Measurements from ENCODE around the gene CDH15.
A peak's percentile ranks its signal among the peaks of the same experiment; 100 is the strongest.
"Not testable (repeated sequence)": the region's sequence is repeated elsewhere in the genome, so short reads cannot be mapped to it uniquely, and the experiment has no call there.

The CDH15 gene

DNA sequence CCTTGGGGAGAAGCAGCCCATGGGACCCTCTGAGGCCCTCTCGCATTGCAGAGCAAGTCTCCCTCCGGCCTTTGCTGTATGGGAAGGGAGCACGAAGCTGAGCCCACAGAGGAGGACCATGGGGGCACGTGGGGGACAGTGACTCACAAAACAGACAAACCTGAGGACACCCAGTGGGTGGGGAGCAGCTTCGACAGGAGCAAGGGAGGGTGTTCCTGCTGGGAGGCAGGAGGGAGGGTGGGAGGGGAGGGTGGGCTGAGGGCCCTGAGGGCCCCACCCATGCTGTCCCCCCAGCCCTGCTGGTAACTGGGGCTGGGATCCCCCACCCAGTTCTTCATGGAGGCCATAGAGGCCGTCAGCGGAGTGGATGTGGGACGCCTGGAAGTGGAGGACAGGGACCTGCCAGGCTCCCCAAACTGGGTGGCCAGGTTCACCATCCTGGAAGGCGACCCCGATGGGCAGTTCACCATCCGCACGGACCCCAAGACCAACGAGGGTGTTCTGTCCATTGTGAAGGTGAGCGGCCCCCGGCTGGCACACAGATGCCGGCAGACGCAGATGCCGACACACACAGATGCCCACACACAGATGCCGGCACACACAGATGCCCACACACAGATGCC, 16.3 kb downstream of the CDH15 start:
- DNase-seq (ENCODE audit: low spot score in 2 of 2): peak in 1 of 2 experiments; percentile 9
- in situ Hi-C loops (cut with MboI; ENCODE audit: low sequenced_read_pairs): no loop called here
- Histone ChIP-seq H3K4me1 (no peaks in the 10 kb centered on the region), H3K27me3 (ENCODE audit: low read depth) (no peaks in the 10 kb centered on the region), H3K9me3 (no peaks in the 10 kb centered on the region), H3K4me3 (no peak overlapping the region), H3K36me3 (replicated peaks) (no peaks in the 10 kb centered on the region)

DNA sequence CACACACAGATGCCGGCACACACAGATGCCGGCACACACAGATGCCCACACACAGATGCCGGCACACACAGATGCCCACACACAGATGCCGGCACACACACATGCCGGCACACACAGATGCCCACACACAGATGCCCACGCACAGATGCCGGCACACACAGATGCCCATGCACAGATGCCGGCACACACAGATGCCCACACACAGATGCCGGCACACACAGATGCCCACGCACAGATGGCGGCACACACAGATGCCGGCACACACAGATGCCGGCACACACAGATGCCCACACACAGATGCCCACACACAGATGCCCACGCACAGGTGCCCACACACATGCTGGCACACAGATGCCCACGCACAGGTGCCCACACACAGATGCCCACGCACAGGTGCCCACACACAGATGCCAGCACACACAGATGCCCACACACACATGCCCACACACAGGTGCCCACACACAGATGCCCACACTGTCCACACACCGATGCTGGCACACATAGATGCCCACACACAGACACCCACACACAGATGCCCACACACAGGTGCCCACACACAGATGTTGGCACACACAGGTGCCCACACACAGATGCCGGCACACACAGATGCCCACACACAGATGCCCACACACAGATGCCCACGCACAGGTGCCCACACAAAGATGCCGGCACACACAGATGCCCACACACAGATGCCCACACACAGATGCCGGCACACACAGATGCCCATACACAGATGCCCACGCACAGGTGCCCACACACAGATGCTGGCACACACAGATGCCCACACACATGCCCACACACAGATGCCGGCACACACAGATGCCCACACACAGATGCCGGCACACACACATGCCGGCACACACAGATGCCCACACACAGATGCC, 17.2 kb downstream of the CDH15 start:
- in situ Hi-C loops (cut with MboI; ENCODE audit: low sequenced_read_pairs); DNase-seq (ENCODE audit: low spot score in 2 of 2); H3K36me3 ChIP-seq (replicated peaks); H3K4me1 ChIP-seq; H3K27me3 ChIP-seq (ENCODE audit: low read depth); H3K9me3 ChIP-seq; H3K4me3 ChIP-seq: not testable (repeated sequence)

DNA sequence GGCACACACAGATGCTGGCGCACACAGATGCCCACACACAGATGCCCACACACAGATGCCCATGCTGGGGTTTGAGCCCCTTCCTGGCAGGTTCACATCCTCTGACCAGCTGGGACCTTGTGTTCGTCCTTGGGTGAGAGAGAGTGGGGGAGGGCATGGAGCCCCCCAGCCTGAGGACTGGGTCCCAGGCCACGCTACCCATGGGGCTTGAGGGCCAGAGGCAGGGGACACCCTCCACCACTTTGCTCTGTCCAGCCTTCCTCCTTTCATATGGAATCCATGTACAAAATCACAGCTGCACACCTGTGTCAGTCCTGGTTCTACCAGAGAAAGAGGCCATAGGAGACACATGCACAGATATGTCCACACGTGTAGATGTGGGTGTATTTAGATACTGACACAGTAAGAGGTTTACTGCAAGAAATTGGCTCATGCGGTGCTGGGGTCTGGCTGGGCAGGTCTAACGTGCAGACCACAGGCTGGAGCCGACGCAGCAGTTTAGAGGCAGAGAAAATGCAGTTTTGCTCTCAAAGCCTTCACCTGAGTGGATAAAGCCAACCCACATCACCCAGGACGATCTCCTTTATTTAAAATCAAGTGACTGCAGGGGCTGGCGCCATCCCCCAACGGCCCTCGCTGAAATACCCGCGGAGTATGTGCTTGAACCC, 17.9 kb downstream of the CDH15 start:
- in situ Hi-C loops (cut with MboI; ENCODE audit: low sequenced_read_pairs): no loop called here
- Histone ChIP-seq H3K27me3 (ENCODE audit: low read depth) (no peaks in the 10 kb centered on the region), H3K36me3 (replicated peaks) (no peaks in the 10 kb centered on the region), H3K4me3 (no peak overlapping the region), H3K9me3 (no peaks in the 10 kb centered on the region), H3K4me1 (no peaks in the 10 kb centered on the region)
- DNase-seq (ENCODE audit: low spot score in 2 of 2): peak in 1 of 2 experiments; percentile 10

DNA sequence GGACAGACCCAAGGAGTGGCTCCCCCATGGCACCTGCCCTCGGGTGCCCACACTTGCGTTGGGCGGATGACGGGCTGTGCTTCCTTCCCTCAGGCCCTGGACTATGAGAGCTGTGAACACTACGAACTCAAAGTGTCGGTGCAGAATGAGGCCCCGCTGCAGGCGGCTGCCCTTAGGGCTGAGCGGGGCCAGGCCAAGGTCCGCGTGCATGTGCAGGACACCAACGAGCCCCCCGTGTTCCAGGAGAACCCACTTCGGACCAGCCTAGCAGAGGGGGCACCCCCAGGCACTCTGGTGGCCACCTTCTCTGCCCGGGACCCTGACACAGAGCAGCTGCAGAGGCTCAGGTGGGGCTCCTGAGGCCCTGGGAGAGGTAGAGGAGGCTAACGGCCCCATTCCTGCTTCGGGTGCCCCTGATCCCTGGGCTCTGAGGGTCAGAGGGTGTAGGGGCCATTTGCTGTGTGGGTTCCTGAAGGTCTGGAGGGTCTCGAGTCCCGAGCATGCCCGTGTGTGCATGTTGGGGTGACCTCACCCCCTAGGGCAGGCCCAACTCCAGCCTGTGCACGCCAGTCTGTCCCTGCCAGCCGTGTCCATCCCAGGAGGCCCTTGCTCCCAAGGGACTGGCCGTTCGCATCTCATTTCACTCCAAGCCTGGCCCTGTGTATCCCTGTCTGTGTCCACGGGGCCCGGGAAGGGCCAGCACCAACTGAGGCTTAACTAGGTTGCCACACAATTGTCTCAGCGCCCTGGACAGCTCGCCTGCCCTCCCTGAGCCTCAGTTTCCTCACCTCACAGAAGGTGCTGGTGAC, 18.8 kb downstream of the CDH15 start:
- in situ Hi-C loops (cut with MboI; ENCODE audit: low sequenced_read_pairs): no loop called here
- Histone ChIP-seq H3K4me1 (no peaks in the 10 kb centered on the region), H3K36me3 (replicated peaks) (no peaks in the 10 kb centered on the region), H3K4me3 (no peak overlapping the region), H3K27me3 (ENCODE audit: low read depth) (no peaks in the 10 kb centered on the region), H3K9me3 (no peaks in the 10 kb centered on the region)
- peak in 1 of 2 experiments; percentile 6 for DNase-seq (ENCODE audit: low spot score in 2 of 2)

DNA sequence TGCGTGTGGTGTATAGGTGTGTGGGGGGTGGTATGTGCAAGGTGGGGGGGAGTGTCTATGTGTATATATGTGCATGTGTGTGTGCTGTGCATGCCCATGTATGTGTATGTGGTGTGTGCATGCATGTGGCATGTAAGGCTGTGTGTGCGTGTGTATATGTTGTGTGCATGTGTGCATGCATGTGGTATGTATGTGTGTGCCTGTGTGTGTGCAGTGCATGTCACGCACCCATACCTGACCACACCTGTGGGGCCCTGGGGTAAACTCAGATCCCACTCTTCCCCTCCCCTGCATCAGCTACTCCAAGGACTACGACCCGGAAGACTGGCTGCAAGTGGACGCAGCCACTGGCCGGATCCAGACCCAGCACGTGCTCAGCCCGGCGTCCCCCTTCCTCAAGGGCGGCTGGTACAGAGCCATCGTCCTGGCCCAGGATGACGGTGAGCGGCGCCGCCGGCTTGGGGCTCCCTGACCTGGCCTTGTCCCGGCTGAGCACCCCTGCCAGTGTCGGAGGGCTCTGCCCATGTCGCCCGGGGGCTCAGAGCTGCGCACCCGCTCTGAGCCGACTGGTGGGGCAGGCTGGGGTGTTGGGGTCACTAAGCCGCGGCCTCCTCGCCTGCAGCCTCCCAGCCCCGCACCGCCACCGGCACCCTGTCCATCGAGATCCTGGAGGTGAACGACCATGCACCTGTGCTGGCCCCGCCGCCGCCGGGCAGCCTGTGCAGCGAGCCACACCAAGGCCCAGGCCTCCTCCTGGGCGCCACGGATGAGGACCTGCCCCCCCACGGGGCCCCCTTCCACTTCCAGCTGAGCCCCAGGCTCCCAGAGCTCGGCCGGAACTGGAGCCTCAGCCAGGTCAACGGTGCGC, 19.7 kb downstream of the CDH15 start:
- Histone ChIP-seq H3K36me3 (replicated peaks) (no peaks in the 10 kb centered on the region), H3K4me3 (no peak overlapping the region), H3K9me3 (no peaks in the 10 kb centered on the region), H3K27me3 (ENCODE audit: low read depth) (no peaks in the 10 kb centered on the region), H3K4me1 (no peaks in the 10 kb centered on the region)
- in situ Hi-C loops (cut with MboI; ENCODE audit: low sequenced_read_pairs): no loop called here
- peak in 1 of 2 experiments; percentile 7 for DNase-seq (ENCODE audit: low spot score in 2 of 2)

DNA sequence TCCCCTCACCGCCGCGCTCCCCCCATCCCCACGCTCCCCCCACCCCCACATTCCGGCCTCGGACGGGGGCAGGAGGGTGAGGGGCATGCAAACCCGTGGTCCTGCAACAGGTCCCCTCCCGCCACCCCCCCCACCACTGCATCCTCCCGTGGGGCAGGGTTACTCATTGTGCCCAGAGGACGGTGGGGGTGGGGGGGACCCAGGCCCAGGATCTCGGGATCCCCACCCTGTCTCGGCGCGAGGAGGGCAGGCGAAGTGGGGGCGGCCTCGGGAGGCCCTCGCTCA, 20.3 kb downstream of the CDH15 start:
- Histone ChIP-seq H3K4me1 (no peaks in the 10 kb centered on the region), H3K9me3 (no peaks in the 10 kb centered on the region), H3K36me3 (replicated peaks) (no peaks in the 10 kb centered on the region), H3K27me3 (ENCODE audit: low read depth) (no peaks in the 10 kb centered on the region), H3K4me3 (peak overlapping the region; percentile 31; the same call in 1 of the 2 replicates)
- no peak for DNase-seq (ENCODE audit: low spot score in 2 of 2)
- in situ Hi-C loops (cut with MboI; ENCODE audit: low sequenced_read_pairs): no loop called here

DNA sequence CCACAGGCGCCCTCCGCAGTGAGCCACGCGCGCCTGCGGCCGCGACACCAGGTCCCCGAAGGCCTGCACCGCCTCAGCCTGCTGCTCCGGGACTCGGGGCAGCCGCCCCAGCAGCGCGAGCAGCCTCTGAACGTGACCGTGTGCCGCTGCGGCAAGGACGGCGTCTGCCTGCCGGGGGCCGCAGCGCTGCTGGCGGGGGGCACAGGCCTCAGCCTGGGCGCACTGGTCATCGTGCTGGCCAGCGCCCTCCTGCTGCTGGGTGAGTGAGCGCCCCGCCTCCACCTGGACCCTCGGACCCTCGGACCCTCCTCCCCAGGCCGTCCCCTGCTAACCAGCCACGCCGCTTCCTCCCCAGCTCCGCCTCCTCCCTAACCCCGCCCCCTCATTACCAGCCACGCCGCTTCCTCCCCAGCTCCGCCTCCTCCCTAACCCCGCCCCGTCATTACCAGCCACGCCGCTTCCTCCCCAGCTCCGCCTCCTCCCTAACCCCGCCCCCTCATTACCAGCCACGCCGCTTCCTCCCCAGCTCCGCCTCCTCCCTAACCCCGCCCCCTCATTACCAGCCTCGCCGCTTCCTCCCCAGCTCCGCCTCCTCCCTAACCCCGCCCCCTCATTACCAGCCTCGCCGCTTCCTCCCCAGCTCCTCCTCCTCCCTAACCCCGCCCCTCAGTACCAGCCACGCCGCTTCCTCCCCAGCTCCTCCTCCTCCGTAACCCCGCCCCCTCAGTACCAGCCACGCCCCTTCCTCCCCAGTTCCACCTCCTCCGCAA, 20.8 kb downstream of the CDH15 start:
- peak; percentile 59 to 89 for DNase-seq (ENCODE audit: low spot score in 2 of 2)
- H3K36me3 ChIP-seq (replicated peaks); H3K27me3 ChIP-seq (ENCODE audit: low read depth); in situ Hi-C loops (cut with MboI; ENCODE audit: low sequenced_read_pairs); H3K4me1 ChIP-seq; H3K9me3 ChIP-seq: not testable (repeated sequence)
- peak overlapping the region; percentile 31 for H3K4me3 ChIP-seq

DNA sequence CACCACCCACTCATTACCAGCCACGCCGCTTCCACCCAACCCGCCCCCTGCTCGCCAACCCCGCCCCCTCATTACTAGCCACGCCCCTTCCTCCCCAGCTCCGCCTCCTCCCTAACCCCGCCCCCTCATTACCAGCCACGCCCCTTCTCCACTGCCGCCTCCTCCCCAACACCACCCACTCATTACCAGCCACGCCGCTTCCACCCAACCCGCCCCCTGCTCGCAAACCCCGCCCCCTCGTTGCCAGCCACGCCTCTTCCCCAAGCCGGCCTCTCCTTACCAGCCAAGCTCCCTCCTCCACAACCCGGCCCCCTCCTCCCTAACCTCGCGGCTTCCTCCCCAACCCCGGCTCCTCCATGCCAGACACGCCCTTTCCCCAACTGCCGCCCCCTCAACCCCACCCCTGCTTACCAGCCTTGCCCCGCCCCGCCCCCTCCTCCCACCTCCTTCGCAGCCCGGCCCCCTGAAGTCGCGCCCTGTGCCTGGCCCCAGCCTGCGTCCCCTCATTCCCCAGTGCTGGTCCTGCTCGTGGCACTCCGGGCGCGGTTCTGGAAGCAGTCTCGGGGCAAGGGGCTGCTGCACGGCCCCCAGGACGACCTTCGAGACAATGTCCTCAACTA, 21.5 kb downstream of the CDH15 start:
- DNase-seq (ENCODE audit: low spot score in 2 of 2): peak; percentile 55 to 92
- H3K36me3 ChIP-seq (replicated peaks): no peaks in the 10 kb centered on the region
- no peaks in the 10 kb centered on the region for H3K4me1 ChIP-seq
- in situ Hi-C loops (cut with MboI; ENCODE audit: low sequenced_read_pairs): no loop called here
- H3K27me3 ChIP-seq (ENCODE audit: low read depth): no peaks in the 10 kb centered on the region
- H3K9me3 ChIP-seq: no peaks in the 10 kb centered on the region
- H3K4me3 ChIP-seq: no peak overlapping the region

DNA sequence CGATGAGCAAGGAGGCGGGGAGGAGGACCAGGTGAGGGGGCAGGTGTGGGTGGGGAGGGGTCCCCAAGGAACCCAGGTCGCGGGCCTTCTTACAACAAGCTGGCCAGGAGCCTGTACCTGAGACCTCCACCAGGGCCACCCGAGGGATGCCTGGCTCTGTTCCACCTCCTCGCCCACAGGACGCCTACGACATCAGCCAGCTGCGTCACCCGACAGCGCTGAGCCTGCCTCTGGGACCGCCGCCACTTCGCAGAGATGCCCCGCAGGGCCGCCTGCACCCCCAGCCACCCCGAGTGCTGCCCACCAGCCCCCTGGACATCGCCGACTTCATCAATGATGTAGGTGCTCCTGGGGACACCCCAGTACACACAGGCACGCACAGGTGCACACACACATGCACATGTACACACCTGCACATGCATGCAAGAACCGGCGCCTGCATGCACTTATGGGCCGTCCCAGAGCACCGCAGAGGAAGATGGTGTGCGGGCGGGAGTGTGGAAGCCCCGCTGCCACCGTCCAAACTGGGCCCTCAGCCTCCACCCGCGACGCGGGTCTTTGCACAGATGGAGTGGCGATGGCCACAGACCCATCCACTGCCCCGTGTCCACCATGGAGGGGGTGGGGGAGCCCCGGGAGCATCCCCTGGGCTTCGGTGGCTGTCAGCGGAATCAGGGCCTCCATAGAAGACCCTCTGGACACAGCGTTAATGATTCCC, 22.2 kb downstream of the CDH15 start:
- no peak for DNase-seq (ENCODE audit: low spot score in 2 of 2)
- H3K27me3 ChIP-seq (ENCODE audit: low read depth): no peaks in the 10 kb centered on the region
- in situ Hi-C loops (cut with MboI; ENCODE audit: low sequenced_read_pairs): no loop called here
- H3K4me1 ChIP-seq: no peaks in the 10 kb centered on the region
- no peak overlapping the region for H3K4me3 ChIP-seq
- H3K36me3 ChIP-seq (replicated peaks): no peaks in the 10 kb centered on the region
- no peaks in the 10 kb centered on the region for H3K9me3 ChIP-seq

DNA sequence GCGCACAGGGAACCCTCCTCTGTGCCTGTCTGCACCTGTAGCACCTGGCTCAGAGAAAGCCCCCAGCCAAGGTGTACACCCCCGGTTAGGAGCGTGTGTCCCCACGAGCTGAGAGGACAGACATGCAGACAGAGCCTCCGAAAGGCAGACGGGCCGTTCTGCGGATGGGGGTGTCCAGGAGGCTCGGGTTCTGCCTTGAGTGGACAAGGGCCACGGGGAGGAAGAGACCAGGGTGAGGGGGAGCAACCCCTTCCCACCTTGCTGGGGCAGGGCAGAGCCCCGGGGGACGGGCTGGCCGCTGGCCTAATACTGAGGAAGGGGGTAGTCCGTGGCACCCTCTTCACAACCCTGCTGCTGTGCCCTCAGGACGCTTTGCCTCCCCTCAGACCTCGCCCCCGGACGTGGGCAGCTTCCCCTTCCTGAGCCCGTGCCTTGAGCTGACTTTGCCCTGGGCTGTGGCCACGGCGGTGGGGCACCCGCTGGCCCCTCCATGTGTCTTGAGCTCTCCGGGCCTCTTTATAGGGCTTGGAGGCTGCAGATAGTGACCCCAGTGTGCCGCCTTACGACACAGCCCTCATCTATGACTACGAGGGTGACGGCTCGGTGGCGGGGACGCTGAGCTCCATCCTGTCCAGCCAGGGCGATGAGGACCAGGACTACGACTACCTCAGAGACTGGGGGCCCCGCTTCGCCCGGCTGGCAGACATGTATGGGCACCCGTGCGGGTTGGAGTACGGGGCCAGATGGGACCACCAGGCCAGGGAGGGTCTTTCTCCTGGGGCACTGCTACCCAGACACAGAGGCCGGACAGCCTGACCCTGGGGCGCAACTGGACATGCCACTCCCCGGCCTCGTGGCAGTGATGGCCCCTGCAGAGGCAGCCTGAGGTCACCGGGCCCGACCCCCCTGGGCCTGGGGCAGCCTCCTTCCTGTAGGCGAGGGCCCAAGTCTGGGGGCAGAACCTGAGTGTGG, 23.1 kb downstream of the CDH15 start:
- in situ Hi-C loops (cut with MboI; ENCODE audit: low sequenced_read_pairs): no loop called here
- DNase-seq (ENCODE audit: low spot score in 2 of 2): no peak

More for the DNA sequence above, 23.1 kb downstream of the CDH15 start:
- no peaks in the 10 kb centered on the region for H3K27me3 ChIP-seq (ENCODE audit: low read depth)
- H3K4me3 ChIP-seq: no peak overlapping the region
- no peaks in the 10 kb centered on the region for H3K9me3 ChIP-seq
- H3K4me1 ChIP-seq: no peaks in the 10 kb centered on the region
- H3K36me3 ChIP-seq (replicated peaks): no peaks in the 10 kb centered on the region
